Heart right ventricle (tissue), 16 donors: ENCODE results near the gene FSTL5. TPM values are rescaled to one million over a fixed set of nuclear protein-coding genes. Genes with fewer than 3 reads are reported as not detected.
"Not testable (repeated sequence)": the region's sequence is repeated elsewhere in the genome, so short reads cannot be mapped to it uniquely, and the experiment has no call there.

Experiments
- ATAC-seq, 8 donors: fragments of 200-7000 bp; cut with Tn5 transposase; one replicate each; pipeline ENCODE4 v1.9.1; 2020; ENCODE audit warnings: mild to moderate bottlenecking in 8 of 8, moderate library complexity in 8 of 8, moderate number of reproducible peaks in 1 of 8
- DNase-seq, 2 donors: peaks; one replicate each; pipeline ENCODE4 v3.0.0-alpha.2; 2020
- H3K27ac ChIP-seq, 10 donors: fragments of 200-600 bp; sonication (generic) in 2 of 10; one replicate each; pipeline versions ENCODE4 v1.5.0 to v1.8.0; 2020 to 2022; ENCODE audit warnings: mild to moderate bottlenecking in 3 of 10
- H3K27me3 ChIP-seq, 7 donors: fragments of 200-600 bp; one replicate each; pipeline ENCODE4 v1.8.0; 2021 to 2022; ENCODE audit warnings: mild to moderate bottlenecking in 2 of 7
- H3K36me3 ChIP-seq, 9 donors: fragments of 200-600 bp; sonication (generic) in 1 of 9; one replicate each; pipeline versions ENCODE4 v1.5.0 to v1.8.0; 2020 to 2022; ENCODE audit warnings: mild to moderate bottlenecking in 2 of 9
- H3K4me1 ChIP-seq, 9 donors: fragments of 200-600 bp; sonication (generic) in 1 of 9; one replicate each; pipeline versions ENCODE4 v1.5.0 to v1.8.0; 2020 to 2022; ENCODE audit warnings: mild to moderate bottlenecking in 4 of 9
- H3K4me3 ChIP-seq, 10 donors: fragments of 200-600 bp; sonication (generic) in 2 of 10; one replicate each; pipeline versions ENCODE4 v1.5.0 to v1.8.0; 2020 to 2022; ENCODE audit warnings: mild to moderate bottlenecking in 7 of 10, moderate library complexity in 2 of 10
- H3K9me3 ChIP-seq, 11 donors: fragments of 200-600 bp in 10 of 11; sonication (generic) in 2 of 11; one replicate each; pipeline versions ENCODE4 v1.5.0 to v1.8.0; 2013 to 2022; ENCODE audit warnings: mild to moderate bottlenecking in 2 of 11, control low read depth in 1 of 11, moderate library complexity in 1 of 11
- WGBS, 2 donors: extraction: QIAGEN DNeasy Blood & Tissue Kit; methylation state at CpG; one replicate each; pipeline ENCODE4 v1.1.7; 2013; ENCODE audit warnings: inconsistent platforms in 1 of 2; 5-methylcytosine and 5-hydroxymethylcytosine counted together
- intact Hi-C, 10 donors: fragments of 100-400 bp; cut with DNase I; formaldehyde crosslinking; loops; one replicate each; pipeline versions ENCODE4 v1.11.1 to v1.14.2; 2022
- polyA plus RNA-seq, 2 donors: library from polyadenylated mRNA; stranded (reverse); fragments of 200-250 nt; gene quantifications; one replicate each; pipeline ENCODE4 v1.2.3, GENCODE V29; 2013
- total RNA-seq, 10 donors: library from RNA; stranded (reverse); fragmentation: NEBNext Ultra II Directional in 3 of 10; extraction: Animal tissue kit (Norgen Biotek cat#: 25700) in 3 of 10; gene quantifications; one replicate each; pipeline versions ENCODE4 v1.2.1 to v1.2.4, GENCODE V29; 2021 to 2023
- TF ChIP-seq, protein P1 (sequence below), 9 donors: fragments of 200-600 bp; sonication (generic) in 2 of 9; IDR thresholded peaks; one replicate each; pipeline versions ENCODE4 v1.5.0 to v1.8.0; 2021 to 2022; ENCODE audit warnings: antibody characterized with exemption in 9 of 9, mild to moderate bottlenecking in 5 of 9, moderate library complexity in 1 of 9
- donor health status: Arrhythmogenic right ventricular cardiomyopathy.
- donor health status: ischemic (EF 13 %, LVEDD 7.1; RV severe dilation, severe dysfunction).
- donor health status: healthy with polysubstance abuse.
- donor health status: DM: no; HTN: yes; CAD: no.
- donor health status: DM: no; HTN: no; CAD: no.
- donor health status: ischemic (EF 25% LVEDD 6.9; RV normal size, moderate dysfunction).
- donor health status: ischemic (EF 25% LVEDD 5.7; RV mildly dilated, moderate dysfunction).
- donor health status: healthy.
- donor health status: DM: yes; HTN: yes; CAD: no.
- donor health status: Ischemic cardiomyopathy.
- donor health status: ischemic (EF 35%, LVEDD 5.7; RV mildly dilated, moderate dysfunction).
- donor health status: nonischemic (EF 11% LVEDD 7.7; RV severe dilation, severe dysfunction).
- donor health status: DM: yes; HTN: yes; CAD: no.
- donor health status: PGD.
- donor health status: ischemic (EF 29% LVEDD 5.4; RV normal size, mild dysfunction).
- donor health status: nonischemic (EF 23%, LVEDD 6.1; RV moderate dilation, normal function).

FSTL5 gene
- total and polyA plus RNA-seq, 12 donors, result 0.01 TPM; not detected in 11

DNA sequence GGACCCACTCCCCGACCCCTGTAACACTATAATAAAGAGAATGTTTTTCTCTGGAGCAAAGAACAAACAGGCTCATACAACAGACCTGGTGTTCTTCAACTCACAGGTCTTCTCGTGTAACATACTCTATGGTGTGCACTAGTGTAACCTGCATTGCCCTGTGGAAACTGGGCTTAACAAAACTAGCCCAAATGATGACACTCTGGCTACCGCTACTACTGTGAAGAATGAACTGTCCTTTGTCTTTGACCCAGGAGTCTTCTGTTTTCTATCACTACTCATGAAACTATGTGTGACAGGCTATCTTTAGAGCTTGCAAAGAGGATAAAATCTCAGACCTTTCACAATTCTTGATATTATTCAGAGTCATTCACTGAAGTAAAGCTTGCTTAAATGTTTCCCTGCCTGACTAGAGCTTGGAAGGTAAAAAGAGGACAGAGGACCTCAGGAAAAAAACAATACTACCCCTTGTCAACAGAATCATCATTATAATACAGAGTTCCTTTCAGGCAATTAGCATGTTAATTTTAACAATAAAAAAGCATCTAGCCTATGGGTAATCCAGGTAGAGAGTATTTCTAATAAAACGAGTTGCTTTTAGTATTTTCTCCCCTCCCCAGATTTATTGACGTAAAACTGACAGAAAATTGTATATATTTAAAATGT is 59.2 kb downstream of the FSTL5 start:
- 54 to 61% methylated on average over 5 of the region's 5 CpGs for WGBS, 2 donors

DNA sequence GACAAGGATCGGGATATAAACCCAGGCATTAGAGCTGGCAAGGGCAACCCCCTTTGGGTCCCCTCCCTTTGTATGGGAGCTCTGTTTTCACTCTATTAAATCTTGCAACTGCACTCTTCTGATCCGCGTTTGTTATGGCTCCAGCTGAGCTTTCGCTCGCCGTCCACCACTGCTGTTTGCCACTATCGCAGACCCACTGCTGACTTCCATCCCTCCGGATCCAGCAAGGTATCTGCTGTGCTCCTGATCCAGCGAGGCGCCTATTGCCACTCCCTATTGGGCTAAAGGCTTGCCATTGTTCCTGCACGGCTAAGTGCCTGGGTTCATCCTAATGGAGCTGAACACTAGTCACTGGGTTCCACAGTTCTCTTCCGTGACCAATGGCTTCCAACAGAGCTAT is 59.9 kb downstream of the FSTL5 start:
- H3K4me1 ChIP-seq, ATAC-seq, H3K27ac ChIP-seq, intact Hi-C loops, H3K36me3 ChIP-seq, H3K4me3 ChIP-seq, DNase-seq, H3K27me3 ChIP-seq: not testable (repeated sequence)
- 94 to 95% methylated on average over 12 of the region's 12 CpGs for WGBS, 2 donors
- H3K9me3 ChIP-seq, result peaks cover 0 to 13% (median 5%) of the 10 kb centered on the region in 11 donors

More for the DNA sequence above, 59.2 kb downstream of the FSTL5 start:
- ATAC-seq (no peak), DNase-seq (no peak)
- Histone ChIP-seq H3K27me3 (no peaks in the 10 kb centered on the region), H3K4me1 (no peaks in the 10 kb centered on the region), H3K27ac (no peak overlapping the region), H3K9me3 (peaks cover 0 to 11% (median 4%) of the 10 kb centered on the region in 11 donors), H3K4me3 (no peak overlapping the region), H3K36me3 (no peaks in the 10 kb centered on the region)
- intact Hi-C loops, result no loop called here
- TF ChIP-seq, protein P1, sequence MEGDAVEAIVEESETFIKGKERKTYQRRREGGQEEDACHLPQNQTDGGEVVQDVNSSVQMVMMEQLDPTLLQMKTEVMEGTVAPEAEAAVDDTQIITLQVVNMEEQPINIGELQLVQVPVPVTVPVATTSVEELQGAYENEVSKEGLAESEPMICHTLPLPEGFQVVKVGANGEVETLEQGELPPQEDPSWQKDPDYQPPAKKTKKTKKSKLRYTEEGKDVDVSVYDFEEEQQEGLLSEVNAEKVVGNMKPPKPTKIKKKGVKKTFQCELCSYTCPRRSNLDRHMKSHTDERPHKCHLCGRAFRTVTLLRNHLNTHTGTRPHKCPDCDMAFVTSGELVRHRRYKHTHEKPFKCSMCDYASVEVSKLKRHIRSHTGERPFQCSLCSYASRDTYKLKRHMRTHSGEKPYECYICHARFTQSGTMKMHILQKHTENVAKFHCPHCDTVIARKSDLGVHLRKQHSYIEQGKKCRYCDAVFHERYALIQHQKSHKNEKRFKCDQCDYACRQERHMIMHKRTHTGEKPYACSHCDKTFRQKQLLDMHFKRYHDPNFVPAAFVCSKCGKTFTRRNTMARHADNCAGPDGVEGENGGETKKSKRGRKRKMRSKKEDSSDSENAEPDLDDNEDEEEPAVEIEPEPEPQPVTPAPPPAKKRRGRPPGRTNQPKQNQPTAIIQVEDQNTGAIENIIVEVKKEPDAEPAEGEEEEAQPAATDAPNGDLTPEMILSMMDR (IDR thresholded peaks at IDR 0.05), result no peak

DNA sequence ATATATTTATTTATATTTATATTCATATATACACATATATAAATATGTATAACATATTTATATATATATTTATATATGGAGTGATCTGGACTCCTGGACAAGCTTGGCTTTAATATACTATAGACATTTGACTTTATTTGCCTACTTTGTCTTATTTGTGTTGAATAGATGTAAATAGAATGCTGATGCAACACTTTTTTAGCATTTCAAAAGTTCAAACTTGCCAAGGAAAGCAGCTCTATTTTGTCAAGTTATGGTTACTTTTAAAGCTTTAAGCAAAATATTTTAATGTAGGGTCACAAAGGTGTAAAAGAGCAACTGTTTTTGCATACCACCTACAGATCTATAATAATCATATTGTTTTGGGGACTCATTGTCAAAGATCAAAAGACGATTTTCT is 61.1 kb downstream of the FSTL5 start:
- no peak overlapping the region for H3K4me3 ChIP-seq
- peaks cover 0 to 13% (median 5%) of the 10 kb centered on the region in 11 donors for H3K9me3 ChIP-seq
- no peak overlapping the region for H3K27ac ChIP-seq
- no peaks in the 10 kb centered on the region for H3K27me3 ChIP-seq
- WGBS, 2 donors, result 63 to 79% methylated on average over 1 of the region's 1 CpG
- ATAC-seq (no peak), DNase-seq (no peak)
- intact Hi-C loops, result no loop called here
- no peaks in the 10 kb centered on the region for H3K36me3 ChIP-seq
- no peaks in the 10 kb centered on the region for H3K4me1 ChIP-seq
- TF ChIP-seq, protein P1 (IDR thresholded peaks at IDR 0.05), result no peak

DNA sequence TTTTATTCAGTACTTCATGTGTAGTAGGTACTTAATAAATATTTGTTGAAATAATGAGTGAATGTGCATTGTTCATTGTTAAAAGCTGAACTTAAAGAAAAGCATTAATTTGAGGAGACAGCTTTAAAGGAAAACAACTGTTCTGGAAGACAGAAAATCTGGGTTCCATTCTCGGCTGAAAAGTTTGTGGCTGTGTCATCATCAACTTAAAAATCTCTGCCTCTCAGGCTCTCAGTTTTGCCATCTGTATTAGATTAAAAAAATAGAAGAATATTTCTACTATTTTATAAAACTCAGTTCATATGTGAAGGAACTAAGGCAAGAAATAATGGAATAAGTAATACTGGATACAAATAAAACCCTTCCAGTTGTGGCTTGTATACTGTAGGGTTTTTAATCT is 62.5 kb downstream of the FSTL5 start:
- no peaks in the 10 kb centered on the region for H3K4me1 ChIP-seq
- H3K4me3 ChIP-seq, result no peak overlapping the region
- TF ChIP-seq, protein P1 (IDR thresholded peaks at IDR 0.05), result no peak
- H3K27me3 ChIP-seq, result no peaks in the 10 kb centered on the region
- intact Hi-C loops, result no loop called here
- WGBS, 2 donors, result 71 to 72% methylated on average over 1 of the region's 1 CpG
- DNase-seq, result no peak
- H3K27ac ChIP-seq, result no peak overlapping the region
- no peaks in the 10 kb centered on the region for H3K36me3 ChIP-seq
- no peak for ATAC-seq
- H3K9me3 ChIP-seq, result peaks cover 0 to 13% (median 5%) of the 10 kb centered on the region in 11 donors

DNA sequence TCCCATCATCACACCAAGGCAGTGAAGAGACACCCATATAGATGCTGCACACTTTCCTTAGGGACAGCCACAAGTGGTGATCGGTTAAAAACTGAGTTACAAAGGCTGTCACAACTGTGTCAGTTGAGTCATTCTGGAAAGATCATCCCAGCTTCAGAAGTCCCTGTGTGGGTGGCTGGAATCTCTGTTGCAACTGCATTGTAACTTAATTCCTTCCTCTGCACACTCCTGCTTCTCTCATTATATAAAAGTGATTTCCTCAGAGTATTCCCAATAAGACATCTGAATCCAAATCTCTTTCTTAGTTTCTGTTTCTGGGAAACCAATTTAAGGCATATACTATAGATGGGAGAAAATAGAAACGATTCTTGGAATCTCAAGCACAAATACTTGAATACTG is 88.1 kb downstream of the FSTL5 start:
- intact Hi-C loops, result no loop called here
- Histone ChIP-seq H3K36me3 (no peaks in the 10 kb centered on the region), H3K27me3 (no peaks in the 10 kb centered on the region), H3K4me1 (no peaks in the 10 kb centered on the region), H3K9me3 (peaks cover 0 to 3% (median 0%) of the 10 kb centered on the region in 11 donors), H3K4me3 (no peak overlapping the region), H3K27ac (no peak overlapping the region)
- TF ChIP-seq, protein P1 (IDR thresholded peaks at IDR 0.05), result no peak
- DNase-seq (no peak), ATAC-seq (no peak)
- 48 to 53% methylated on average over 2 of the region's 2 CpGs for WGBS, 2 donors
